Stimulated activated CD4-positive, alpha-beta T cell treated with anti-CD3 and anti-CD28 coated beads, TNF-alpha, amount 100 ng/mL, for 48 hours (primary cell): ENCODE data around the gene ZNF670.

Experiments used
- DNase-seq, 3 donors: peaks; one replicate each; pipeline ENCODE4 v3.0.0-alpha.2; 2020; ENCODE audit warnings: low read depth in 3 of 3

Gene ZNF670

GRCh38 chr1:247103859-247104591 is 25.4 kb upstream of the ZNF670 start, which contains the start of gene ZNF669:
Gene ZNF669 (minus strand): TSS chr1:247104356. CDS start chr1:247104199, 157 bp downstream.
- DNase-seq, result peak; percentile 87 to 91 (median 87)

GRCh38 chr1:247102381-247102780 is 23.8 kb upstream of the ZNF670 start:
- DNase-seq, result no peak

DNA sequence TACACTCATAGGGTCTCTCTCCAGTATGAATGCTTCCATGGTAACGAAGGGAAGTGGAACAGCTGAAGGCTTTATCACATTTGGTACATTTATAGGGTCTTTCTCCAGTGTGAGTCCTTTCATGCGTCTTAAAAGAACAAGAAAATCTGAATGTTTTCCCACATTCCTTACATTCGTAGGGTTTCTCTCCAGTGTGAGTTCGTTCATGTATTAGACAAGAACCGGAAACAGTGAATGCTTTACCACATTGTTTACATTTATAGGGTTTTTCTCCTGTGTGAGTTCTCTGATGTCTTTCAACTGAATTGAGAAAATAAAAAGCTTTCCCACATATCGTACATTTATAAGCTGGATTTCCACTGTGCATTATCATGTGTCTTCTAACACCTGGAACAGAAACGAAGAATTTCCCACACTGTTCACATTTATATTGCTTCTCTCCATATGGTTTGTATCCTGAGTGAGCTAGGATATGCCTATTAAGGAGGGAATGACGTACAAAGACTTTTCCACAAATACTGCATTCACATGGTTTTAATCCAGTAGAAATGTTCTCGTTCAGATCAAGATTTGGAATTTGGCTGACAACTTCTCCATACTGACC is 22.2 kb upstream of the ZNF670 start:
- DNase-seq, result no peak

- no peak for DNase-seq
Measured at GRCh38 chr1:247096958-247097357, 18.3 kb upstream of the ZNF670 start.

DNA sequence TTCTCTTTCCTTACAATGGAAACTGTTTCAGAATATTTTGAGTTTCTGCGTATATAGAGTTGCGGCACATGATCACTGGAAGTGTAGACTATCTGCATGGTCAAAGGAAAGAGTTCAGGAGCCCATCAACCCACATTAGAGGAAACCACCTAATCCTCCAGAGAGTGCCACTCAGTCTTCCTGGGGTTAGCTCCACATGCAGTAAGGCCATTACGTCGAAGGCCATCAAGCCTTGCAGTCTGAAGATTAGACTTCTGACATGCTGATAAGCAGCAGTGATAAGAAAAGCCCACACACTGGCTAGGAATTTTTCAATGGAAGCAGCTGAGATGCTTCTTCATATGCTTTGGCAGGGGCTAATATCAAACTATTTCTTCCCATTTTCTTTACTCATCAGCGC is 17.9 kb upstream of the ZNF670 start:
- no peak for DNase-seq

DNA sequence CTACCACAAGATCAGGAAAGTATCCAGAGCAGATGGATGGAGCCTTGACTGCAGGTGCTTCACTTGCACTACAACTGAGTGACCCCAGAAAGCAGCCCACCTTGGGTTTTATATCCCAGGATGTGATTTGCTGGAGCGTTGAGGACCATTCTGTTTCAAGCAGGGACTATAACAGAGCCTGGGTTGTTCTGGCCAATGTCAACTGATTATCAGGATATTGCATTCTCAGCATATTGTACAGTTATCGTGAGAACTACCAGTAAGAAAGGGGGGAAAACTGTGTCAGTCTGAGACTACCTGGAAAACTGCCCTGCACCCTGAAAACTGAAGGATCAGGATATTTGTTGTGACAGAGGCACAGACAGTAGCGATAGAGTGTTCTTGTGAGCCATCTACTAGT is 17.5 kb upstream of the ZNF670 start:
- no peak for DNase-seq

DNA sequence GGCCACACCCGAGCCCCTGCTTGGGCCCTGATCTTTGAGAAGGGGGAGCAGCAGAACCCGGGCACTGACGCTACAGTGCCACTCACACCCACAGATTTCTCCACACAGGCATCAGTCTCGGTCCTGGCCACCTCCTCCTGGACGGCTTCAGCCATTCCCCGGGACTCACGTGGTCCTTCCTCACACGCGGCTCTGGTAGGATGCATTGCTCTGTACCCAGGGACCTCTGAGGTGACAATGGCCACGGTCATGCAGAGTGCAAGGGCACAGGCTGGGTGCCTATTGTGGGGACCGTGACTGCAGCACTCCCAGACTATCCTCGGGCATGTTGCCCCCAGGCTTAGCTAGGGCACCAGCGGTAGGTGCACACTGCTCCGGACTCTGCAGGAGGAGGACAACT is 11.8 kb upstream of the ZNF670 start:
- no peak for DNase-seq

GRCh38 chr1:247089616-247090375 is 11.2 kb upstream of the ZNF670 start:
- DNase-seq, result no peak

DNA sequence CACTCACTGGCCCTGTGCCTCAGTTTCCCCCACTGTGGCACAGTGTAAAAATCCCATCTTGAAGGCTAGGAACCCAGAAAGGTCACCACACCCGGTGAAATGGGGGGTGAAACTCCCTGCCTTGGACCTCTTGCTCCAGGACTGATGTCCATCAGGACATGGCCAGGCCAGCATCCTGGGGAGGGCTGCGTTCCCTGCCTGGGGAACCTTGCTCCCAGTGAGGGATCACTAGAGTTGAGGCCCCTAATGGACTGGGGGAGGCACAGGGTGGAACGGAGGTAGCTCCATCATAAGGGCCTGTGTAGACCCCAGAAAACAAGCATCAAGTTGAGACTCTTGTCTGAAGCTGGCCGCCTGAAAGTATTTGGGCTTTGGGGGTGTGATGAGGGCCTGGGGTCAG is 10.4 kb upstream of the ZNF670 start:
- DNase-seq, result no peak

DNA sequence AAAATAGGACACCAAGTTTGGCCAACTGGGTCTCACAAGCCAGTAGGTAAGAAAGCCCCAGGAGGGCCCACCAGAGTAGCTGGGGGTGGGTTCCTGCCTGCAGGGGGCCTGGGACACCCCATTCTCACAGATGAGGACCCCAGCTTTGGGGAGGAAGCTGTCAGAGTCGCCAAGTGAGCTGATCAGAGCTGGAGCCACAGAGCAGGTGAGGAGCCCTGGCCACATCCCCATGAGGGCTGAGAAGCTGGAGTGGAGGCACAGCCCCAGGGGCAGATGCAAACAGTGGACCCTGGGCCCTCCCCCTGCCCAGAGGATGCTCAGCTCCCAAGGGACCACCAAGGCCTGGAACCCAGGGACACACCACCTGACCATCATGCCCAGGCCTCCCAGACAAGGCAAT is 8.6 kb upstream of the ZNF670 start:
- no peak for DNase-seq

DNA sequence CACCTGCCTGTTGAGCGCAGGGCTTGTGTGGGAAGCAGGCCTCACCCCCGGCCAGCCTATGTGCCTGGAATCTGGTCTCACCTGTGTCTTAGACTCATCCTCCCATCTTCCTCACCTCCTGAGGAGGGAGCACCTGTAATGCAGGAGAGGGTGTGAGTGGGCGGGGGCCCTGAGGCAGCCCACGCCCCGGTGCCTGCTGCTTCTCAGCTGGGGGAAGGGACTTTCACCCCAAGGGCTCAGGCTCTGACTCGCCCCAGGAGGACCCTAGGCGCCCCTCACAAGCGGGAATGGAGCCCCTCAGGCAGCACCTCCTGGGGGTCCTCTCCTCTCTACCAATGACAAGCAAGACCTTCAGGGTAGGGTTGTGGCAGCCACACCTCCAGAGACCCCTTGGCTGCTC is 6.7 kb upstream of the ZNF670 start:
- no peak for DNase-seq

DNA sequence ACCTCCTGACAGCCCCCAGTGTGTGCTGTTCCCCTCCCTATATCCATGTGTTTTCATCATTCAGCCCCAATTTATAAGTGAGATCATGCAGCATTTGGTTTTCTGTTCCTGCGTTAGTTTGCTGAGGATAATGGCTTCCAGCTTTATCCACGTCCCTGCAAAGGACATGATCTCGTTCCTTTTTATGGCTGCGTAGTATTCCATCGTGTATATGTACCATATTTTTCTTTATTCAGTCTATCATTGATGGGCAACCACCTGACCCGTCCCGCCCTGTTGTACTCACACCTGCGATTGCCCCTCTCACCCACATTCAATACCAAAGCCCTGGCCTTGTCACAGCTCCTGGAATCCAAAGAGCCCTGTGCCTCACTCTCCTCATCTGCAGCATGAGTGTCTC is 6.2 kb upstream of the ZNF670 start:
- no peak for DNase-seq

- DNase-seq, result no peak
Measured at GRCh38 chr1:247079141-247079874, 697 bp upstream of the ZNF670 start.

GRCh38 chr1:247077876-247078257 is 744 bp downstream of the ZNF670 start:
- no peak for DNase-seq

GRCh38 chr1:247077213-247077612 is 1.4 kb downstream of the ZNF670 start:
- DNase-seq, result no peak

GRCh38 chr1:247070645-247071044 is 8.0 kb downstream of the ZNF670 start:
- DNase-seq, result no peak

DNA sequence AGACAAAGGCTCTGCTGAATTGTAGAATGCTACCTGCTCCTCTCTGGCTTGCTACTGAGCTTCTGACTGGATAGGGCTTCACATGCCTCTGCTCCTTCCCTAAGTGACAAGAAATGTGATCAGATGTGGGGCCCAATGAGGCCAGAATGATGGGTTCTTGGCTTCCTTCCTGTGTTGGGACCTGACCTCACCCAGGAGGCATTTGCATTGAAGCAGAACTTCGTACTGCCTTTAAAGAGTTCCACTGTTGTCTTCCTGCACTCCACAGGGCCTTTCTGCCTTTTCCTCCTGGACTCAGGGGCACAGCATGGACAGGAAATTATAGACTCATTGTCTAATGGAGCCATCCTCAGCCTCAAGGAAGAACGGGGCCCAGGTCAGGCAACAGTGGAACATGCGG is 14.3 kb downstream of the ZNF670 start:
- DNase-seq, result no peak

DNA sequence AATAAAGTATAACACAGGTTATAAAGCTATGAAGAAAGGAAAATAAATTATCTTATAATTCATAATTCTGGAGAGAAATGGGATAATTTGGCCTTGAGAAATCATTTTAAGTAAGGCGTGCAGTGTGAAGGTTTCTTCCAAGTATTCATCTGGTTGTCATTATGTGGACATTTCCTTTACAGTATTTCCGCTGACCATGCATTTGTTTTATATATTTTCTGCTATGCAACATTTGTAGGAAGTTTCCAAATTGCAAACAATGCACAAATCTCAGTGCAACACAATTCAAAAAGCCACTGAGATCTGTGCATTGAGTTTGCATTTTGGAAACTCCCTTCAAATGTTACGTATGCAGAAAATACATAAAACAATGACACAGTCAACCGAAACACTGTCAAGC is 17.8 kb downstream of the ZNF670 start:
- DNase-seq, result no peak

DNA sequence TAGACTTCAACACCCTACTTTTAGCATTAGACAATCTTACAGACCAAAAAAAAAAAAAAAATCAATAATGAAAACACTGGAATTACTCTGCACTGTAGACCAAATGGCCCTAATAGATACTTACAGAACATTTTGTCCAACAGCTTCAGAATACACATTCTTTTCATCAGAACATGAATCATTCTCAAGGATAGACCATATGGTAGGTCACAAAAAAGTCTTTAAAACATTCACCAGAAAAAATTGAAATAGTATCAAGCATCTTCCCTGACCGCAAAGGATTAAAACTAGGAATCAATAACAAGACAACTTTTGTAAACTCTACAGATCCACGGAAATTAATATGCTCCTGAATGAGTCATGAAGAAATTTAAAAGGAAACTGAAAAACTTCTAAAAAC is 22.5 kb downstream of the ZNF670 start:
- no peak for DNase-seq

DNA sequence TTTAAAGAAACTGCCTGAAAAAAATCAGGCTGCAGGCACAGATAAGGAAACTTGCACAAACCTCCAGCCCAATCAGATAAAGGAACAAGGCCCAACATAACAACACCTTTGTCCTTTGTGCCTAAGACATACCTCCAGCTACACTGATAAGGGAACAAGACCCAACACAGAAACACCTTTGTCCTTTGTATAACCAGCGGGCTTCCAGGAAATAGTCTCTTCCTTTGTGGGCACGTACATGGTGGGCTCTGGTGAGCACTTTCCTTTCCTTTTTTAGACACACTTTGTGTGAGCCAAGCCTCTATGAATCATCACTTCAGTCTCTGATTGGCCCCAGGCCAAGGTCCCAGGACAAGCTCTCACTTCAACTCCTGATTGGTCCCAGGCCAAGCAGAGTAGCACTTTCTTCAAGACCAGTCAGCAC is 23.6 kb downstream of the ZNF670 start:
- no peak for DNase-seq

DNA sequence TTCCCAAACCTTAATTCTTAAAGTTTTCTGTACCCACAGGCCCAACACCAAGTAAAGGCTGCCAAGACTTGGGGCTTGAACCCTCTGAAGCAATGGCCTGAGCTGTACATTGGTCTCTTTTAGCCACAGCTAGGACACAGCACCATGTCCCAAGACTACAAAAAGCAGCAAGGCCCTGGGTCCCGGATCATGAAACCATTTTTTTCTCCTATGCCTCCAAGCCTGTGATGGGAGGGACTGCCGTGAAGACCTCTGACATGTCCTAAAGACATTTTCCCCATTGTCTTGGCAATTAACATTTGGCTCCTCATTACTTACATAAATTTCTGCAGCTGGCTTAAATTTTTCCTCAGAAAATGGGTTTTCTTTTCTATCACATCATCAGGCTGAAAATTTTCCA is 30.9 kb downstream of the ZNF670 start:
- no peak for DNase-seq

- DNase-seq, result no peak
Measured at GRCh38 chr1:247047260-247047659, 31.4 kb downstream of the ZNF670 start.
